ENCODE data around the gene PKD1.

The PKD1 gene

GRCh38 chr16:2171601-2172178 is 36.0 kb upstream of the PKD1 start:
- no peak for DNase-seq (ENCODE audit: low read depth)
- no peak overlapping the region for H3K4me3 ChIP-seq (ENCODE audit: low read depth, low read length)

GRCh38 chr16:2170587-2171435 is 35.1 kb upstream of the PKD1 start:
- DNase-seq (ENCODE audit: low read depth): no peak
- H3K4me3 ChIP-seq (ENCODE audit: low read depth, low read length): no peak overlapping the region

GRCh38 chr16:2170080-2170479 is 34.4 kb upstream of the PKD1 start:
- no peak for DNase-seq (ENCODE audit: low read depth)
- no peak overlapping the region for H3K4me3 ChIP-seq (ENCODE audit: low read depth, low read length)

- no peak overlapping the region for H3K4me3 ChIP-seq (ENCODE audit: low read depth, low read length)
- DNase-seq (ENCODE audit: low read depth): no peak
These were observed 31.5 kb upstream of the PKD1 start for GRCh38 chr16:2167068-2167638.

GRCh38 chr16:2166263-2167067 is 30.8 kb upstream of the PKD1 start:
- no peak for DNase-seq (ENCODE audit: low read depth)
- H3K4me3 ChIP-seq (ENCODE audit: low read depth, low read length): no peak overlapping the region

GRCh38 chr16:2165861-2166260 is 30.2 kb upstream of the PKD1 start:
- H3K4me3 ChIP-seq (ENCODE audit: low read depth, low read length): no peak overlapping the region
- DNase-seq (ENCODE audit: low read depth): no peak

GRCh38 chr16:2163211-2163881 is 27.6 kb upstream of the PKD1 start:
- no peak for DNase-seq (ENCODE audit: low read depth)
- H3K4me3 ChIP-seq (ENCODE audit: low read depth, low read length): no peak overlapping the region

GRCh38 chr16:2162676-2163118 is 27.0 kb upstream of the PKD1 start:
- no peak overlapping the region for H3K4me3 ChIP-seq (ENCODE audit: low read depth, low read length)
- DNase-seq (ENCODE audit: low read depth): no peak

GRCh38 chr16:2161911-2162310 is 26.2 kb upstream of the PKD1 start:
- H3K4me3 ChIP-seq (ENCODE audit: low read depth, low read length): no peak overlapping the region
- no peak for DNase-seq (ENCODE audit: low read depth)

GRCh38 chr16:2160915-2161551 is 25.3 kb upstream of the PKD1 start:
- no peak overlapping the region for H3K4me3 ChIP-seq (ENCODE audit: low read depth, low read length)
- DNase-seq (ENCODE audit: low read depth): peak; percentile 38

GRCh38 chr16:2159175-2159838 is 23.6 kb upstream of the PKD1 start:
- DNase-seq (ENCODE audit: low read depth): no peak
- H3K4me3 ChIP-seq (ENCODE audit: low read depth, low read length): peak overlapping the region; percentile 6

GRCh38 chr16:2158262-2158638 is 22.6 kb upstream of the PKD1 start:
- H3K4me3 ChIP-seq (ENCODE audit: low read depth, low read length): no peak overlapping the region
- no peak for DNase-seq (ENCODE audit: low read depth)

- no peak overlapping the region for H3K4me3 ChIP-seq (ENCODE audit: low read depth, low read length)
These were observed 22.0 kb upstream of the PKD1 start for GRCh38 chr16:2157480-2158261.

GRCh38 chr16:2156849-2157224 is 21.1 kb upstream of the PKD1 start:
- H3K4me3 ChIP-seq (ENCODE audit: low read depth, low read length): peak overlapping the region; percentile 88
- no peak for DNase-seq (ENCODE audit: low read depth)

More at GRCh38 chr16:2157480-2158261, 22.0 kb upstream of the PKD1 start:
- no peak for DNase-seq (ENCODE audit: low read depth)

- DNase-seq (ENCODE audit: low read depth): no peak
- peak overlapping the region; percentile 88 for H3K4me3 ChIP-seq (ENCODE audit: low read depth, low read length)
These were observed 20.5 kb upstream of the PKD1 start for GRCh38 chr16:2155977-2156848.

- peak within 1 kb of the TSS; percentile 91 for H3K4me3 ChIP-seq (ENCODE audit: low read depth, low read length)
- DNase-seq (ENCODE audit: low read depth): peak; percentile 100
These were observed 19.6 kb upstream of the PKD1 start, which contains the start of gene TRAF7 for GRCh38 chr16:2155091-2155950. Gene TRAF7 (plus strand): TSS chr16:2155782. CDS start chr16:2163921, 8,139 bp downstream.
